Hair follicular keratinocyte (primary cell): ENCODE results near the gene PTX4. TPM values are rescaled to one million over a fixed set of nuclear protein-coding genes. Genes with fewer than 3 reads are reported as not detected.

Source experiments
- total RNA-seq: library from RNA; depleted of rRNA; stranded (reverse); fragments of >200 nt; gene quantifications from 2 replicates; pipeline ENCODE4 v1.2.3, GENCODE V29; 2015

Gene PTX4
- not detected in 2 replicates for total RNA-seq

GRCh38 chr16:1488619-1489018 lies at the start of gene PTX4:
PTX4 (minus strand) TSS chr16:1488944; CDS start chr16:1488909, 35 bp downstream.

DNA sequence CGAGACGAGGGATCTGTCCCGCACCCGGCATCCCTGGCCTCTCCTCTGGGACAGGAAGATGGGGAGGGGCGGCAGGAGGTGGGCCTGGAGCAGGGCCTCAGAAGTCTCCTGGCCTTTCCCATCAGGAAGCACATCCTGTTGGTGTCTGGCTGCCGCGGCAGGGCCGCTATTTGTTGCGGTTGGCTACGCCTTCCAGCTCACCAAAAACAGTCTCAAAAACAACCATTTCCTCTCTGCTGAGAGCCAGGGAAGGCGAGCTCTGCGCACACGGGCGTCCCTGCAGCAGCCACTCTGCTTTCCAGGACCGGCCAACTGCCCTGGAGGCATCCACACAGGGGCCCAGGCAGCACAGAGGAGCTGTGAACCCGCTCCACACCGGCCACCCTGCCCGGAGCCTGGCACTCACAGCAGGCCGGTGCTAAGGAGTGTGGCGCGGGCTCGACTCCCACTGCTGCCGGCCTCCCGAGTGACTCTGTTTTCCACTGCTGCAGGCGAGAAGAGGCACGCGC lies 44.8 kb upstream of the PTX4 start, which contains the start of gene TMEM204:
TMEM204 (plus strand) TSS at position 224 of the 509 bp plus-strand sequence. CDS start 610 bp downstream, outside the sequence.

DNA sequence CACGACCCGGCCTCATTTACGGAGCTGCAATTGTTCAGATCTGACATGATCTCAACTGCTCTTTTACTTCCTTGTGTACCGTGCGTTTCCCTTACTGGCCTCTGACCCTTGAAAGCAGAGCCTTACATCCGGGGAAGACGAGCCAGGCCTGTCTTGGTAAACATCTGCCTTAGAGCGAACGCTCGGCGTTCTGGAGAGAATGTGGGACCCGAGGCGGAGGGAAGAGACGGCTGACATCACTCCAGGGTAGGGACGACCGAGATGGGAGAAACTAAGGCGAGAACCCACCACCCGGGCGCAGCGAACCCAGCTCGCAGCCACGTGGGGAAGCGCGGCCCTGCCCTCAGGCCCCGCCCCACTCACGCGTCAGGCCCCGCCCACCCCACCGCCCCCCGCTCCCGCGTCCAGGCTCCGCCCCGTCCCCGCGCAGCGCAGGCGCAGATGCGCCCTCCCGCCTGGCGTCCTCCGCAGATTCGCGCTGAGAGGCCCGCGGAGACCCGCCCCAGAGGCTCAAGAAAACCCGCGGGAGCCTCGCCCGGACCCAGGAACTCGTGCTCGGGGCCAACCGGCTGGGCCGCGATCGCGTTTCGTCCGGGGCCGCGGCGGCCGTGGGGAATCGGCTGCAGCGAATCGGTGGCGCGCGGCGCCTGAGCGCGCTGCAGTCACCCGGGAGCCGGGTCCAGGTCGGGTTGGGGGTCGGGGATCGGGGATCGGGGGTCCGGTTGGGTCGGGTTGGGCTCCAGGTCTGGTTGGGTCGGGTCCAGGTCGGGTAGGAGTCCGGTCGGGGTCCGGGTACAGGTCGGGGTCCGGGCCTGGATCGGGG lies 4.4 kb upstream of the PTX4 start, which contains the start of gene TELO2:
TELO2 (plus strand) TSS at position 438 of the 823 bp plus-strand sequence. CDS start 922 bp downstream, outside the sequence.

DNA sequence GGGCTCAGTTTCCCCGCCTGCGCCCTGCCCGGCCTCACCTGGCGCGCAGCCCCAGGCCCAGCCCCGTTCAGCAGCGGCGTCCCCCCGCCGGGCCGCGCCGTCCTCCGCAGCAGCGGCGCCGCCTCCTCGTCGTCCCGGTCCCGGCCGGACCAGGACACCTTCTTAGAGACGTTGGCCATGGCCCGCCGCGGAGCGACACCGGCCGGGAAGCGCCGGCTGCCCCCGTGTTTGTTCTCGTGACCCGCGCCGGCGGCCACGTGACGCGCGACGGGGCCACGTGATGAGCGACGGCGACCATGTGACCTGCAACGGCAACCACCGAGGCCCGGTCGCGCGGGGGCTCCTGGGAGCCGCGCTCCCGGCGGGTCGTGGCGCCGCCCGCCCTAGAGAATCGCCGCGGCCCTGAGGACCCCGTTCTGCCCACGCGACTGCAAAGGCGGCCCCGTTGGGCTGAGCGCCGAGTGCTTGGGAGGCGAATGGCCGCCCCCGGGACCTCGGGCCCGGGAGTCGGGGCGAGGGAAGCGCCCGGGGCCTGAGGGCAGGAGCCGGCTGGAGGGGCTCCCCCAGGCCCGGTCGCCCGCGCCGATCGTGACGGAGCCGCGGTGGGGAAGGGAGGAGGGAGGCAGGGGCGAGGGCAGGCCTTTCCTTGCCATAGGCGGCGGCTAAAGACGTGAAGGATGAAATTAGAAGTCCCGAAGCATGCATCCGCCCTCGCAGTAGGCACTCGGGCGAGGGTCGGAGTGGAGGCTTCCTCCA lies 13.8 kb downstream of the PTX4 start, which contains the start of gene CLCN7:
CLCN7 (minus strand) TSS at position 233 of the 756 bp plus-strand sequence; CDS start at position 179, 54 bp downstream.

GRCh38 chr16:1443980-1444729 lies 44.6 kb downstream of the PTX4 start, which contains the start of gene CCDC154:
CCDC154 (minus strand) TSS chr16:1444556; CDS start chr16:1444322, 234 bp downstream.

Other genes with a start within 250 kb of the PTX4 start
- gene TPSAB1, start 248.2 kb downstream of the PTX4 start, total RNA-seq = not detected in 2 replicates
- not detected in 2 replicates for gene TPSD1, start 232.9 kb downstream of the PTX4 start, total RNA-seq
- 46.2 and 58.3 TPM in 2 replicates for gene UBE2I, start 179.3 kb downstream of the PTX4 start, total RNA-seq
- gene BAIAP3, start 155.3 kb downstream of the PTX4 start, total RNA-seq = under 0.01 and 0.08 TPM in 2 replicates
- 116 and 179 TPM in 2 replicates for gene TSR3, start 137.1 kb downstream of the PTX4 start, total RNA-seq
- gene GNPTG, start 137.0 kb downstream of the PTX4 start, total RNA-seq = 24.6 and 33.1 TPM in 2 replicates
- 2.3 and 3.2 TPM in 2 replicates for gene UNKL, start 74.2 kb downstream of the PTX4 start, total RNA-seq
- 19.9 and 33.6 TPM in 2 replicates for gene UQCC4, start 68.2 kb downstream of the PTX4 start, total RNA-seq
- 0.16 TPM in 1 of 2 replicates, not detected in the other for gene PERCC1, start 57.9 kb downstream of the PTX4 start, total RNA-seq
- gene CCDC154, start 44.4 kb downstream of the PTX4 start, total RNA-seq = 0.16 TPM in 1 of 2 replicates, not detected in the other
- gene CLCN7, start 13.9 kb downstream of the PTX4 start, total RNA-seq = 22.5 and 54.0 TPM in 2 replicates
- 12.0 and 22.9 TPM in 2 replicates for gene TELO2, start 4.4 kb upstream of the PTX4 start, total RNA-seq
- 2.7 TPM in 1 of 2 replicates, not detected in the other for gene TMEM204, start 44.7 kb upstream of the PTX4 start, total RNA-seq
- gene IFT140, start 123.1 kb upstream of the PTX4 start, total RNA-seq = 8.1 and 11.2 TPM in 2 replicates
- 5.9 and 7.0 TPM in 2 replicates for gene CRAMP1, start 123.4 kb upstream of the PTX4 start, total RNA-seq
- gene JPT2, start 189.3 kb upstream of the PTX4 start, total RNA-seq = 68.1 and 84.7 TPM in 2 replicates
- 7.4 and 28.2 TPM in 2 replicates for gene MAPK8IP3, start 217.3 kb upstream of the PTX4 start, total RNA-seq